CD4-positive, alpha-beta T cell (primary cell): ENCODE results near the gene FAM83E. TPM values are rescaled to one million over a fixed set of nuclear protein-coding genes. Genes with fewer than 3 reads are reported as not detected.
A peak's percentile ranks its signal among the peaks of the same experiment; 100 is the strongest.

Experiments
- ATAC-seq: fragments of 200-7000 bp; cut with Tn5 transposase; one replicate; pipeline ENCODE4 v1.10.0; 2022; ENCODE audit warnings: mild to moderate bottlenecking; ENCODE audit not compliant: poor library complexity
- CTCF ChIA-PET: fragments of 350-600 bp; sonication (Branson Sonifier 250); formaldehyde crosslinking; loops from one replicate; lab custom pipeline; 2021; ENCODE audit warnings: antibody characterized with exemption, inconsistent platforms; lab: Charles Lee
- POLR2A ChIA-PET: fragments of 350-600 bp; sonication (Branson Sonifier 250); formaldehyde crosslinking; loops from one replicate; lab custom pipeline; 2021; ENCODE audit warnings: antibody characterized with exemption, inconsistent platforms; lab: Charles Lee
- DNase-seq, 14 experiments: peaks; one replicate each; pipeline ENCODE4 v3.0.0-alpha.2; 2013 to 2020; ENCODE audit warnings: mixed read lengths in 2 of 14
- H3K27ac ChIP-seq, 2 donors: one replicate each; pipeline versions ENCODE4 v1.5.1 to v1.7.0; 2013; ENCODE audit warnings: low read length in 2 of 2, low read depth in 1 of 2, mild to moderate bottlenecking in 1 of 2
- H3K27me3 ChIP-seq, 2 experiments: 1 replicate in 1 of 2; 2 replicates in 1 of 2; pipeline versions ENCODE4 v1.6.1 to v1.7.0; 2013; ENCODE audit warnings: low read length in 2 of 2, control low read depth in 1 of 2, mild to moderate bottlenecking in 1 of 2, moderate library complexity in 1 of 2; ENCODE audit not compliant: insufficient read depth in 2 of 2, control insufficient read depth in 1 of 2
- H3K36me3 ChIP-seq: one replicate; pipeline ENCODE4 v1.6.1; 2013; ENCODE audit warnings: low read length, control low read depth; ENCODE audit not compliant: insufficient read depth
- H3K4me1 ChIP-seq: one replicate; pipeline ENCODE4 v1.6.1; 2013; ENCODE audit warnings: low read length, control low read depth; ENCODE audit not compliant: insufficient read depth
- H3K4me3 ChIP-seq: one replicate; pipeline ENCODE4 v1.5.1; 2013; ENCODE audit warnings: mild to moderate bottlenecking, low read length, moderate library complexity
- H3K9me3 ChIP-seq, 2 experiments: 1 replicate in 1 of 2; 2 replicates in 1 of 2; pipeline versions ENCODE4 v1.6.1 to v1.7.0; 2013; ENCODE audit warnings: low read length in 2 of 2, mild to moderate bottlenecking in 2 of 2, control low read depth in 1 of 2, moderate library complexity in 1 of 2; ENCODE audit not compliant: control insufficient read depth in 1 of 2, insufficient read depth in 1 of 2
- H3K27ac Mint-ChIP-seq: one replicate; pipeline ENCODE4 v1.8.0; 2020; ENCODE audit warnings: mixed read lengths
- H3K27me3 Mint-ChIP-seq: one replicate; pipeline ENCODE4 v1.8.0; 2021; ENCODE audit warnings: mixed read lengths
- H3K36me3 Mint-ChIP-seq: one replicate; pipeline ENCODE4 v1.8.0; 2021; ENCODE audit warnings: low read depth, mixed read lengths
- H3K4me1 Mint-ChIP-seq: one replicate; pipeline ENCODE4 v1.8.0; 2021; ENCODE audit warnings: low read depth, mixed read lengths
- H3K4me3 Mint-ChIP-seq: one replicate; pipeline ENCODE4 v1.8.0; 2020; ENCODE audit warnings: mild to moderate bottlenecking, mixed read lengths
- H3K9me3 Mint-ChIP-seq: one replicate; pipeline ENCODE4 v1.8.0; 2020; ENCODE audit warnings: mixed read lengths
- intact Hi-C, 2 experiments: fragments of 100-400 bp; cut with DNase I in 1 of 2; cut with micrococcal nuclease in 1 of 2; formaldehyde crosslinking; loops; one replicate each; pipeline versions ENCODE4 v1.15.1 to v1.9.0; 2023 to 2025; cut with DNase I, micrococcal nuclease
- total RNA-seq, 174 experiments: library from RNA in 2 of 174; stranded (reverse) in 2 of 174; gene quantifications; one replicate each; pipeline ENCODE4 v1.2.3 and lab custom pipeline; 2021 to 2026
- TF ChIP-seq, protein P1 (sequence below): fragments of 200-600 bp; IDR thresholded peaks from one replicate; pipeline ENCODE4 v1.8.0; 2022; ENCODE audit warnings: antibody characterized with exemption, mild to moderate bottlenecking

Gene FAM83E
- total RNA-seq, 2 experiments from 2014 or later, result 1.6 to 2.6 TPM

DNA sequence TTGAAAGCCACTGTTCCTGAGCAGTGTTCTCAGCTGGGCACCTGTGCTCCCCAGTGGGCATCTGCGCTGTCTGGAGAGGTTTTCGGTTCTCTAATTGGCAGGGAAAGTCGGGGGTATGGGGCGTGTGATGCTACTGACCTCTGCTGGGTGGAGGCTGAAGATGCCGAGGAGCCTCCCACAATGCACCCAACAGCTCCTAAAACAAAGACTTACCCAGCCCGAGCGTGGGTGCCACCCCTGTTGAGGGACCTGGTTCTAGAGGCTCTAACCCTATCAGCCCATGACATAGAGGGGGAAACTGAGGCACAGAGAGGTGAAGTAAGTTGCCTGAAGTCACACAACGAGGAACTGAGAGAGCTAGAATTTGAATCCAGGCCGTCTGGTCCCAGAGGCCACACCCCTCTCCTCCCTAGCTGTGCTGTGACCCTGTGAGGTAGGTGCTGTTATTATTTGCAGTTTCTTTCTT is 6.0 kb downstream of the FAM83E start:
- no peak overlapping the region for H3K27ac Mint-ChIP-seq
- peaks cover 6% of the 10 kb centered on the region for H3K4me1 ChIP-seq
- peaks cover 6% of the 10 kb centered on the region for H3K4me1 Mint-ChIP-seq
- H3K27me3 Mint-ChIP-seq, result no peaks in the 10 kb centered on the region
- H3K9me3 ChIP-seq, result no peaks in the 10 kb centered on the region
- no peaks in the 10 kb centered on the region for H3K36me3 ChIP-seq
- CTCF ChIA-PET, result interaction anchor here (0.6 to 2.0 kb wide), 17 partner anchors 10 to 217 kb away, joined by 3 to 18 read pairs (median 4); partner anchors contain the start of genes GRWD1, KDELR1, RPL18 and SPHK2
- no peak overlapping the region for H3K27ac ChIP-seq
- no peaks in the 10 kb centered on the region for H3K9me3 Mint-ChIP-seq
- TF ChIP-seq, protein P1, sequence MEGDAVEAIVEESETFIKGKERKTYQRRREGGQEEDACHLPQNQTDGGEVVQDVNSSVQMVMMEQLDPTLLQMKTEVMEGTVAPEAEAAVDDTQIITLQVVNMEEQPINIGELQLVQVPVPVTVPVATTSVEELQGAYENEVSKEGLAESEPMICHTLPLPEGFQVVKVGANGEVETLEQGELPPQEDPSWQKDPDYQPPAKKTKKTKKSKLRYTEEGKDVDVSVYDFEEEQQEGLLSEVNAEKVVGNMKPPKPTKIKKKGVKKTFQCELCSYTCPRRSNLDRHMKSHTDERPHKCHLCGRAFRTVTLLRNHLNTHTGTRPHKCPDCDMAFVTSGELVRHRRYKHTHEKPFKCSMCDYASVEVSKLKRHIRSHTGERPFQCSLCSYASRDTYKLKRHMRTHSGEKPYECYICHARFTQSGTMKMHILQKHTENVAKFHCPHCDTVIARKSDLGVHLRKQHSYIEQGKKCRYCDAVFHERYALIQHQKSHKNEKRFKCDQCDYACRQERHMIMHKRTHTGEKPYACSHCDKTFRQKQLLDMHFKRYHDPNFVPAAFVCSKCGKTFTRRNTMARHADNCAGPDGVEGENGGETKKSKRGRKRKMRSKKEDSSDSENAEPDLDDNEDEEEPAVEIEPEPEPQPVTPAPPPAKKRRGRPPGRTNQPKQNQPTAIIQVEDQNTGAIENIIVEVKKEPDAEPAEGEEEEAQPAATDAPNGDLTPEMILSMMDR, result peak; percentile 69
- H3K27me3 ChIP-seq, result no peaks in the 10 kb centered on the region
- ATAC-seq (peak; percentile 93), DNase-seq (peak in 13 of 14 experiments; percentile 35 to 82 (median 54))
- no peak overlapping the region for H3K4me3 ChIP-seq
- H3K4me3 Mint-ChIP-seq, result no peak overlapping the region
- intact Hi-C loops, result loop anchor here (1.0 to 2.0 kb wide), 4 partner anchors 20 to 104 kb away; no protein-coding TSS in a partner anchor
- POLR2A ChIA-PET, result interaction anchor here (0.6 to 1.8 kb wide), 12 partner anchors 10 to 288 kb away, joined by 3 to 17 read pairs (median 4); partner anchors contain the start of genes DBP, RPL18 and SPHK2
- H3K36me3 Mint-ChIP-seq, result no peaks in the 10 kb centered on the region

DNA sequence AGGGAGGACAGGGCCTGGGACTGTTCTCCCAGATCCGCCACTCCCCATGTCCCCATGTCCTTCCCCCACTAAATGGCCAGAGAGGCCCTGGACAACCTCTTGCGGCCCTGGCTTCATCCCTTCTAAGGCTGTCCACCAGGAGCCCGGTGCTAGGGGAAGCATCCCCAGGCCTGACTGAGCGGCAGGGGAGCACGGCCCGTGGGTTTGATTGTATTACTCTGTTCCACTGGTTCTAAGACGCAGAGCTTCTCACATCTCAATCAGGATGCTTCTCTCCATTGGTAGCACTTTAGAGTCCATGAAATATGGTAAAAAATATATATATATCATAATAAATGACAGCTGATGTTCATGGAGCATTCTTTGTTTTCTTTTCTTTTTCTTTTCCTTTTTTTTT is 7.5 kb downstream of the FAM83E start:
- ChIA-PET POLR2A (no interaction called here), CTCF (no interaction called here)
- Mint-ChIP-seq H3K36me3 (no peaks in the 10 kb centered on the region), H3K27ac (no peak overlapping the region), H3K4me1 (peaks cover 6% of the 10 kb centered on the region), H3K27me3 (no peaks in the 10 kb centered on the region), H3K4me3 (no peak overlapping the region), H3K9me3 (no peaks in the 10 kb centered on the region)
- H3K4me3 ChIP-seq, result no peak overlapping the region
- no peaks in the 10 kb centered on the region for H3K9me3 ChIP-seq
- DNase-seq, result no peak
- no peaks in the 10 kb centered on the region for H3K27me3 ChIP-seq
- intact Hi-C loops, result no loop called here
- TF ChIP-seq, protein P1, result no peak
- peaks cover 6% of the 10 kb centered on the region for H3K4me1 ChIP-seq
- no peaks in the 10 kb centered on the region for H3K36me3 ChIP-seq
- H3K27ac ChIP-seq, result no peak overlapping the region
- no peak for ATAC-seq

DNA sequence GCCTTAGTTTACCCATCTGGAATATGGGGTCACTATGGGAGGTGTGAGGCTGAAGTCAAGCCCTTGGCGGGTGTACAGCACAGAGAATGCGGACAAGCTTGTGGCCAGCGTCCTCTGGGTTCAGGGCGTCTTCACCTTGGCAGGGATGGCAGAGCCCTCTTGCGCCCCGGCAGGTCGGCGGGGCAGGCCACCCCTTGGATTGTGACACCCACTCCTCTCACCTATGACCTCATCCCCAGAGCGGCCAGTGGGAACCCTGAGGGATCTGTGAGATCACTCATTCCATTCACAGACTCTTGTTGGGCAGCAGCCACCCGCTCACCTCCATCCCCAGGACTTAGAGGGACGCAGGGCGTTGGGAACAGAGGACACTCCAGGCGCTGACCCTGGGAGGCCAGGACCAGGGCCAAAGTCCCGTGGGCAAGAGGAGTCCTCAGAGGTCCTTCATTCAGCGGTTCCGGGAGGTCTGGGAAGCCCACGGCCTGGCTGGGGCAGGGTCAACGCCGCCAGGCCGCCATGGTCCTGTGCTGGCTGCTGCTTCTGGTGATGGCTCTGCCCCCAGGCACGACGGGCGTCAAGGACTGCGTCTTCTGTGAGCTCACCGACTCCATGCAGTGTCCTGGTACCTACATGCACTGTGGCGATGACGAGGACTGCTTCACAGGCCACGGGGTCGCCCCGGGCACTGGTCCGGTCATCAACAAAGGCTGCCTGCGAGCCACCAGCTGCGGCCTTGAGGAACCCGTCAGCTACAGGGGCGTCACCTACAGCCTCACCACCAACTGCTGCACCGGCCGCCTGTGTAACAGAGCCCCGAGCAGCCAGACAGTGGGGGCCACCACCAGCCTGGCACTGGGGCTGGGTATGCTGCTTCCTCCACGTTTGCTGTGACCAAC is 8.2 kb downstream of the FAM83E start, which contains the start of gene SPACA4:
TSS of gene SPACA4 (plus strand) at position 280 of the 896 bp plus-strand sequence. CDS start at position 517, 237 bp downstream.
- POLR2A ChIA-PET, result no interaction called here

More for the DNA sequence above, 8.2 kb downstream of the FAM83E start, which contains the start of gene SPACA4:
- no peak within 1 kb of the TSS for H3K4me3 ChIP-seq
- peaks cover 6% of the 10 kb centered on the region for H3K4me1 Mint-ChIP-seq
- H3K27ac Mint-ChIP-seq, result no peak within 1 kb of the TSS
- H3K9me3 Mint-ChIP-seq, result no peaks in the 10 kb centered on the region
- H3K4me1 ChIP-seq, result peaks cover 6% of the 10 kb centered on the region
- H3K4me3 Mint-ChIP-seq, result no peak within 1 kb of the TSS
- H3K36me3 ChIP-seq, result no peaks in the 10 kb centered on the region
- no peaks in the 10 kb centered on the region for H3K36me3 Mint-ChIP-seq
- no peak within 1 kb of the TSS for H3K27ac ChIP-seq
- TF ChIP-seq, protein P1, result no peak
- intact Hi-C loops, result no loop called here
- H3K9me3 ChIP-seq, result no peaks in the 10 kb centered on the region
- no peaks in the 10 kb centered on the region for H3K27me3 ChIP-seq
- CTCF ChIA-PET, result interaction anchor here (1.1 kb wide), 1 partner anchor 18 kb away, joined by 3 read pairs; no protein-coding TSS in a partner anchor
- H3K27me3 Mint-ChIP-seq, result no peaks in the 10 kb centered on the region
- DNase-seq, result peak in 1 of 14 experiments; percentile 25
- ATAC-seq, result no peak
